Suprapubic skin (tissue), 3 donors: Measurements from ENCODE around the gene CCDC9.

ENCODE experiments used
- CTCF ChIP-seq, 2 donors: fragments of 200-600 bp in 1 of 2; fragments of 450-650 bp in 1 of 2; sonication (generic) in 1 of 2; IDR thresholded peaks; one replicate each; pipeline ENCODE4 v1.5.1; 2016 to 2019; ENCODE audit warnings: antibody characterized with exemption in 2 of 2, mild to moderate bottlenecking in 1 of 2, moderate library complexity in 1 of 2
- EP300 ChIP-seq: sonication (generic); formaldehyde crosslinking; IDR thresholded peaks from one replicate; pipeline ENCODE4 v1.6.1; 2017; ENCODE audit warnings: antibody characterized with exemption
- POLR2A ChIP-seq, 2 donors: fragments of 450-650 bp; IDR thresholded peaks; one replicate each; pipeline ENCODE4 v1.6.1; 2017; ENCODE audit warnings: antibody characterized with exemption in 2 of 2, mild to moderate bottlenecking in 2 of 2, moderate library complexity in 2 of 2

GRCh38 chr19:47313754-47314295 is 57.5 kb downstream of the CCDC9 start:
- no peak for TF ChIP-seq CTCF (IDR thresholded peaks at IDR 0.05)
- no peak for TF ChIP-seq POLR2A (IDR thresholded peaks at IDR 0.05)
- no peak for TF ChIP-seq EP300
